ENCODE measurements around the gene SYPL2. TPM values are rescaled to one million over a fixed set of nuclear protein-coding genes. Genes with fewer than 3 reads are reported as not detected.

SYPL2 gene
- total RNA-seq, 2 experiments from 2014 or later = not detected

GRCh38 chr1:109495738-109496137 lies 29.4 kb downstream of the SYPL2 start:
- peaks cover 58% of the 10 kb centered on the region for H3K4me1 Mint-ChIP-seq (ENCODE audit: low read depth)
- H3K9me3 Mint-ChIP-seq = no peaks in the 10 kb centered on the region

DNA sequence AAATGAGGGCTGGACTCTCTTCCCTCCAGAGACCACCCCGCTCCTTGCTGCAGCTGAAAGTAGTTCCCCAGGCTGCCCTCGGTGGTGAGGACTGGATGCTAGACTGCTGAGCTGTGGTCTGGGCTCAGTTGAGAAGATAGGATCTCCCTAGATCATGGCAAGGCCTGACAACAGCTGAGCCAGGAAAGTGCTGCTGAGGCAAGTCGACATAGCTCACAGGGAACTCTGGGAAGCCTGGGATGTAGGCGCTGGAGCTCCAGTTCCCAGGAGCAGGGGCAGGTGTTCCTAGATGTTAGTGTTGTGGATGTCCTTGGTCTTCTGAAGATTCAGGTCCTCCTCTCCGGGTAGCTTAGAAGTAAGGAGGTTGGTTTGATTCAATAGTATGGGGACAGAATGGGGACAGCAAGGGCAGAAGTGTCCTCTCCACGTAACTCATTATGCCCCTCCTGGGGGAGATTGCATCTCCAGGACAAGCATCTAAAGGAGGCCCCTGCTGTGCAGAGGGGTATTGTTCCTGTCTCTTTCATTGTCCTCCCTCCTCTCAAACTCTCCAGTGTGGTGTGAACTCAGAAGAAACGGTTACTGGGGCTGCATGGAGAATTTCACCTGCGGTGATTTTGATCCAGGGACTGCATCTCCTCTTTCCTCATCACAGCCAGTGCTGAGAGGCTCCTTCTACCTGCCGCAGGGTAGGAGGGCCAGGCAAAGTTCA lies 31.3 kb downstream of the SYPL2 start:
- Mint-ChIP-seq H3K27me3 (no peaks in the 10 kb centered on the region), H3K27ac (peak overlapping the region; percentile 69), H3K4me3 (no peak overlapping the region), H3K9me3 (no peaks in the 10 kb centered on the region), H3K36me3 (ENCODE audit: low read depth) (peaks cover 4% of the 10 kb centered on the region), H3K4me1 (ENCODE audit: low read depth) (peaks cover 77% of the 10 kb centered on the region)
- intact Hi-C loops (cut with micrococcal nuclease) = no loop called here
- CTCF ChIA-PET = interaction anchor here (0.8 to 40.7 kb wide), 14 partner anchors 5 to 234 kb away, joined by 3 to 1390 read pairs (median 12); partner anchors contain the start of genes AMIGO1, ATXN7L2, CYB561D1 and GPR61
- POLR2A ChIA-PET = interaction anchor here (0.9 to 6.9 kb wide), 8 partner anchors 9 to 72 kb away, joined by 3 to 48 read pairs (median 8); partner anchors contain the start of genes AMIGO1 and ATXN7L2
- ATAC-seq (no peak), DNase-seq (no peak)
- TF ChIP-seq, protein P1, sequence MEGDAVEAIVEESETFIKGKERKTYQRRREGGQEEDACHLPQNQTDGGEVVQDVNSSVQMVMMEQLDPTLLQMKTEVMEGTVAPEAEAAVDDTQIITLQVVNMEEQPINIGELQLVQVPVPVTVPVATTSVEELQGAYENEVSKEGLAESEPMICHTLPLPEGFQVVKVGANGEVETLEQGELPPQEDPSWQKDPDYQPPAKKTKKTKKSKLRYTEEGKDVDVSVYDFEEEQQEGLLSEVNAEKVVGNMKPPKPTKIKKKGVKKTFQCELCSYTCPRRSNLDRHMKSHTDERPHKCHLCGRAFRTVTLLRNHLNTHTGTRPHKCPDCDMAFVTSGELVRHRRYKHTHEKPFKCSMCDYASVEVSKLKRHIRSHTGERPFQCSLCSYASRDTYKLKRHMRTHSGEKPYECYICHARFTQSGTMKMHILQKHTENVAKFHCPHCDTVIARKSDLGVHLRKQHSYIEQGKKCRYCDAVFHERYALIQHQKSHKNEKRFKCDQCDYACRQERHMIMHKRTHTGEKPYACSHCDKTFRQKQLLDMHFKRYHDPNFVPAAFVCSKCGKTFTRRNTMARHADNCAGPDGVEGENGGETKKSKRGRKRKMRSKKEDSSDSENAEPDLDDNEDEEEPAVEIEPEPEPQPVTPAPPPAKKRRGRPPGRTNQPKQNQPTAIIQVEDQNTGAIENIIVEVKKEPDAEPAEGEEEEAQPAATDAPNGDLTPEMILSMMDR (IDR thresholded peaks at IDR 0.05) = no peak

More at GRCh38 chr1:109495738-109496137, 29.4 kb downstream of the SYPL2 start:
- TF ChIP-seq, protein P1 (IDR thresholded peaks at IDR 0.05) = no peak
- CTCF ChIA-PET = interaction anchor here (2.5 to 40.7 kb wide), 6 partner anchors 7 to 50 kb away, joined by 10 to 1390 read pairs (median 68); partner anchors contain the start of genes AMIGO1, ATXN7L2 and GPR61
- H3K4me3 Mint-ChIP-seq = peak overlapping the region; percentile 34
- POLR2A ChIA-PET = interaction anchor here (0.7 to 6.9 kb wide), 4 partner anchors 10 to 36 kb away, joined by 3 to 48 read pairs (median 18); partner anchors contain the start of genes AMIGO1 and ATXN7L2
- peaks cover 7% of the 10 kb centered on the region for H3K36me3 Mint-ChIP-seq (ENCODE audit: low read depth)
- DNase-seq (no peak), ATAC-seq (no peak)
- intact Hi-C loops (cut with micrococcal nuclease) = no loop called here
- no peaks in the 10 kb centered on the region for H3K27me3 Mint-ChIP-seq
- H3K27ac Mint-ChIP-seq = no peak overlapping the region

- ChIA-PET POLR2A (interaction anchor here (0.6 to 6.9 kb wide), 9 partner anchors 8 to 164 kb away, joined by 3 to 48 read pairs (median 5); partner anchors contain the start of genes AMIGO1, ATXN7L2 and PSMA5), CTCF (interaction anchor here (0.6 to 40.7 kb wide), 19 partner anchors 5 to 1231 kb away, joined by 3 to 1390 read pairs (median 9); partner anchors contain the start of genes AMIGO1, ATXN7L2, CYB561D1 and GPR61)
- intact Hi-C loops (cut with micrococcal nuclease) = no loop called here
- DNase-seq (peak; percentile 57), ATAC-seq (no peak)
- peaks cover 7% of the 10 kb centered on the region for H3K36me3 Mint-ChIP-seq (ENCODE audit: low read depth)
- no peak overlapping the region for H3K4me3 Mint-ChIP-seq
- peaks cover 81% of the 10 kb centered on the region for H3K4me1 Mint-ChIP-seq (ENCODE audit: low read depth)
- no peaks in the 10 kb centered on the region for H3K9me3 Mint-ChIP-seq
- TF ChIP-seq, protein P1 (IDR thresholded peaks at IDR 0.05) = peak; percentile 71
- no peaks in the 10 kb centered on the region for H3K27me3 Mint-ChIP-seq
- peak overlapping the region; percentile 69 for H3K27ac Mint-ChIP-seq
These were observed 31.9 kb downstream of the SYPL2 start for GRCh38 chr1:109498161-109498801.

DNA sequence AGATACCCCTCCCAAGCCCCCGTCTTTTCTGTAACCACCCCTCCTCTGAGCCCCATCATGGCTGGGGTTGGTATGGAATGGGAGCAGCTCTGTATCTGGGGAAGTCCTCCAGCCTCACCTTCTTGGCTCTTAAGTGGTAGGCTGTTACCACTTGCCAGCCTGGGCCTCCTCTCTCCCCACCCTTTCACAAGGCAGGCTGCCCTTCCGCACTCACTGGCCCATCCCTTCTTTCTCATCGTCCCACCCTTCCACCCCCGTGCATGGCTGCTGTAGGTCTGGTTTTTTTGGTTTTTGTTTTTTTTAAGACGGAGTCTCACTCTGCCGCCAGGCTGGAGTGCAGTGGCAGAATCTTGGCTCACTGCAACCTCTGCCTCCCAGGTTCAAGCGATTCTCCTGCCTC lies 32.7 kb downstream of the SYPL2 start:
- TF ChIP-seq, protein P1 (IDR thresholded peaks at IDR 0.05) = no peak
- DNase-seq = peak; percentile 44
- Mint-ChIP-seq H3K4me3 (no peak overlapping the region), H3K27me3 (no peaks in the 10 kb centered on the region), H3K9me3 (no peaks in the 10 kb centered on the region), H3K4me1 (ENCODE audit: low read depth) (peaks cover 80% of the 10 kb centered on the region), H3K27ac (peak overlapping the region; percentile 79), H3K36me3 (ENCODE audit: low read depth) (peaks cover 7% of the 10 kb centered on the region)
- POLR2A ChIA-PET = interaction anchor here (0.6 to 6.9 kb wide), 7 partner anchors 11 to 163 kb away, joined by 3 to 48 read pairs (median 4); partner anchors contain the start of genes AMIGO1, ATXN7L2 and PSMA5
- CTCF ChIA-PET = interaction anchor here (0.6 to 40.7 kb wide), 18 partner anchors 6 to 1230 kb away, joined by 3 to 1390 read pairs (median 9); partner anchors contain the start of genes AMIGO1, ATXN7L2, CYB561D1 and GNAI3
- intact Hi-C loops (cut with micrococcal nuclease) = no loop called here
- ATAC-seq = peak; percentile 13
